Measurements from ENCODE around the gene TTN. TPM values are rescaled to one million over a fixed set of nuclear protein-coding genes. Genes with fewer than 3 reads are reported as not detected.

Gene TTN
- total RNA-seq, 1 donor: under 0.01 TPM

- no peak overlapping the region for H3K4me3 ChIP-seq (ENCODE audit: low read depth, low read length)
- DNase-seq (ENCODE audit: low read depth): no peak
- TF ChIP-seq CTCF (IDR thresholded peaks at IDR 0.05; ENCODE audit: insufficient read depth, low read depth, low read length): no peak
Measured at GRCh38 chr2:178550352-178550751, 256.9 kb downstream of the TTN start.

DNA sequence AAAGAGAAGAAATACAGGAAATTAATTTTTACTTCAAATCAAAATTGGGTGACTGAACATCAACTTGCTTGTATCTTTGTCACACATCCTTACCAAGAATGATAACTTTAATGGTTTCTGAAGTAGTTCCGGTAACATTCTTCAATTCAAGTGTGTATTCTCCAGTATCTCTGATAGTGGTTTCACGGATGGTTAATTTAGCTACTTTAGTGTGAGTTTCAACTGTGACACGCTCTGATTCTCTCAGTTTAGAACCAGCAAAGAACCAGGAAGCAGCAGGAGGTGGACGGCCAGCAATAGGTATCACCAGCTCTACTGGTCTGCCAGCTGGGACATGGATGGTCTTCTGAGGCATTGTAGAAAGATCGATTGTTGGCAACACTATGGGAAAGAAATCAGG, 264.7 kb downstream of the TTN start:
- H3K4me3 ChIP-seq (ENCODE audit: low read depth, low read length): no peak overlapping the region
- DNase-seq (ENCODE audit: low read depth): no peak
- no peak for TF ChIP-seq CTCF (IDR thresholded peaks at IDR 0.05; ENCODE audit: insufficient read depth, low read depth, low read length)

GRCh38 chr2:178542161-178542560, 265.1 kb downstream of the TTN start:
- DNase-seq (ENCODE audit: low read depth): no peak
- H3K4me3 ChIP-seq (ENCODE audit: low read depth, low read length): no peak overlapping the region
- no peak for TF ChIP-seq CTCF (IDR thresholded peaks at IDR 0.05; ENCODE audit: insufficient read depth, low read depth, low read length)

GRCh38 chr2:178536037-178536436, 271.2 kb downstream of the TTN start:
- DNase-seq (ENCODE audit: low read depth): no peak
- no peak overlapping the region for H3K4me3 ChIP-seq (ENCODE audit: low read depth, low read length)
- TF ChIP-seq CTCF (IDR thresholded peaks at IDR 0.05; ENCODE audit: insufficient read depth, low read depth, low read length): no peak

GRCh38 chr2:178531168-178531567, 276.1 kb downstream of the TTN start:
- no peak overlapping the region for H3K4me3 ChIP-seq (ENCODE audit: low read depth, low read length)
- no peak for DNase-seq (ENCODE audit: low read depth)
- no peak for TF ChIP-seq CTCF (IDR thresholded peaks at IDR 0.05; ENCODE audit: insufficient read depth, low read depth, low read length)

- no peak overlapping the region for H3K4me3 ChIP-seq (ENCODE audit: low read depth, low read length)
- DNase-seq (ENCODE audit: low read depth): no peak
- no peak for TF ChIP-seq CTCF (IDR thresholded peaks at IDR 0.05; ENCODE audit: insufficient read depth, low read depth, low read length)
Measured at GRCh38 chr2:178530625-178531142, 276.5 kb downstream of the TTN start.

DNA sequence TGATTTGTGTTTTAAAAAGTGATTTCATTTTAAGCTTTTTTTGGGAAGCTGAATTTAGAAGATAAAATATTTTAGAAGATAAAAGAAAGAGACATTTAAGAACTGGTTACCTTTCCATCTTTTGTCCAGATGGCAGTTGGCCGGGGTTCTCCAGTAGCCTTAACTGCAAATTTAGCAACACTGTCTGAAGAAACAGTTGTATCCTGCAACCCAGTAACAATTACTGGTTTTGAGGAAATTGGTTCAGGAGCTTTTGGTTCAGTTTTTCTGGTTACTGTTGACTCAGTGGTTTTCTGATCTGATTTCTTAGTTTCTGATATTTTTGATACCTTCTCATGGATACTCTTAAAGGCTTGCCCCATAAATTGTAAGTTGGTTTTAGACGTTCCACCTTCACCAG, 277.1 kb downstream of the TTN start:
- H3K4me3 ChIP-seq (ENCODE audit: low read depth, low read length): no peak overlapping the region
- no peak for DNase-seq (ENCODE audit: low read depth)
- TF ChIP-seq CTCF (IDR thresholded peaks at IDR 0.05; ENCODE audit: insufficient read depth, low read depth, low read length): no peak

Measured in fibroblast of villous mesenchyme (primary cell).